HCEC 1CT (cell line): ENCODE results near the gene FGD6.
A peak's percentile ranks its signal among the peaks of the same experiment; 100 is the strongest.

Source experiments
- DNase-seq: peaks from one replicate; pipeline ENCODE4 v3.0.0-alpha.2; 2017

FGD6 gene

GRCh38 chr12:95073698-95074520, 143.4 kb downstream of the FGD6 start:
- no peak for DNase-seq

DNA sequence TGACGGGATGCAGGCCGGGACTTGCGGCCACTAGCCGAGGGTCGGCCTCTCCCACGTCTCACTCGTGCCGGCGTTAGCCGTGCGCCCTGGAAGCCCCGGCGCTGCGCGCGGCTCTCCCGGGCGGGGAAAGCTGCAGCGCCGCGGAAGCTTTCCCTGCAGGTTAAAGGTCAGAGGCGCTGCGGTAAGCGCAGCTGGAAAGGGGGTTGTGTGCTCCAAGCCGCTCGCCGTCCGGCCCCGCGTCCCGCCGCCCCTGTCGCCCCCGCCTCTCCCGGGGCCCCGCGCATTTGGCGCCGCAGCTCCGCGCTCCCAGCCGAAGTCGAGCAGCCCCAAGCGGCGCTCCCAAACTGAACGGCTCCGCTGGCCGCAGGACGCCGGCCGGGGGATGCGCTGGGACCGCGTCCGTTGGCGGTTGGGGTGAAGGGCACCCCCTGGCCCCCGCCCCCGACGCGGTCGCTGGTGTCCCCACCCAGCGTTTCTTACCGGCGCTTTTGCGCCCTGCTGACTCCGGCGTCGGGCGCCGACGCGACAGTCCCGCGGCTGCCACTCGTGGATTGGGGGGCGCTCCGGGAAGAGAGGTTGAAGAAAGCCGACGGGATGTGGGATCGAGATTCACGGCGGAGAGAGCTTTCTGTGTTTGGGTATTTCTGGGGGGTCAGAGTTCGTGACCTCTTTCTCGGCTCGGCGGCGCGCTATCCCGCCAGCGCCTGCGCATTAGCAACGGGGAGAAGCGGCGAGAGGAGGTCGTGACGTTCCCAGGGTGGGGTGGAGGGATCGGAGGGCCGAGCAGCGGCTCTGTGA, 144.2 kb downstream of the FGD6 start, which contains the start of gene NR2C1:
Gene NR2C1, minus strand, starts transcription at position 719 of the 798 bp plus-strand sequence. CDS start 6,234 bp downstream, outside the sequence.
- peak; percentile 96 for DNase-seq

GRCh38 chr12:95070378-95070777, 146.9 kb downstream of the FGD6 start:
- no peak for DNase-seq

DNA sequence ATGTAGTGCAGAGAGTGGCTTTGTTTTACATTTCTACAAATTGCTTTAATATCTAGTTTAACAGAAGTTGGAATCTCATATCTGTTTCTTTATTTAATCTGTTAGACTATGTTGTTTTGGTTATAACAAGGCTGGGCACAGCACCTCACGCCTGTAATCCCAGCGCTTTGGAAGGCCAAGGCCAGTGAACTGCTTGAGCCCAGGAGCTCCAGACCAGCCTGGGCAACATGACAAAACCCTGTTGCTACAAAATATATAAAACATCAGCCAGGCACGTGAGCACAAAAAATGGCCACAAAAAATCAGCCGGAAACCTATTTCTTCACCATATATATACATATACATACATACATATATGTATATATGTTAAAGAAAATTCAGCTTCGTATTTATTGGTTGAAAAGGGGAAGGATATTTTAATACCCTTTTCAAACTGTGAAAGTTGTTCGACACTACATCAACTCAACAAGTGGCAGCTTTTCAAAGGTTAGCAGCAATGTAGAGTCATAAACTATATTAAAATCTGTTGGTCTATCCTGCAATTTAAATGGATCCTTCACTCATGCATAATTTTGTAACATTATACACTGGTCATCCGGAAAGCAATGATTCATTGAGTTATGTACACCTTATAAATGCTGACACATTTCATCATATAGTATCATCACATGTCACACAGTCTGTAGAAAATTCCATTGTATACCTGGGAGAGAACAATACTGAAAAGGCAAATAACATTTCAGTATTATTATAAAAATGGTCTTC, 151.0 kb downstream of the FGD6 start:
- DNase-seq = no peak

- no peak for DNase-seq
Measured at GRCh38 chr12:95060951-95061350, 156.3 kb downstream of the FGD6 start.

DNA sequence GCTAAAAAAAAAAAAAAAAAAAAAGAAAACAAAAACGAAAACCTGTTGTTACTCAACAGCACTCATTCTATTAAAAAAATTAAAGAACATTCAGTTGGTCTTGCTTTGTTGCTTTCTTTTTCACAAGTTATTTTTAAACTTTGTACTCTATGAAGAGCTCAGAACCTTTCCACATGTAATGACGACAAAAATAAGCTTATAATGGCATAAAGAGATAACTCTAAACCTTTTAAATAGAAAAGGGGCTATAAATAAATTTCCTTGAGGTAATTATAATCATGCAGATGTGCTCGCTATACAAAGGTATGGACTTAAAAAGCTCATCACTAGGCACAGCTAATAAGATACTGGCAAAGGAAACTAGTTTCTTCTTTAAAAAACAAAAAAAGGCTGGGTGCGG, 157.3 kb downstream of the FGD6 start:
- no peak for DNase-seq

DNA sequence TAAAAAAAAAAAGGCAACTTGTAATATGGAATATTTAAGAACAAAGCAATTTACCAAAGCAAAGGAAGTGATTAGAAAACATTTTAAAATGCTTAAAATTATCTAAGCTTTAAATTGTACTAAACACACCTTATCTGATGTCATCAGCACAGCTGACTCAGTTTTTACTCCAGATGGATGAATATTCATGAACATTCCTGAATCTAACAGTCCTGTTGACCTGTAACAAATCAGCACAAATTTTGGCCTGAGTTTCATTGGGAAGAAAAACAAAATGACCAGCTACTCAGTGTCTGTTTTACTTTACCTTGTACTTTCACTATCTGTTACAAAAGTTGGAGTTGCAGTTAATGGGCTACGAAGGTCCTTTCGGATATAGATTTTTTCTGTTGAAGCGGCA, 159.8 kb downstream of the FGD6 start:
- DNase-seq = no peak

- no peak for DNase-seq
Measured at GRCh38 chr12:95055057-95055456, 162.2 kb downstream of the FGD6 start.

GRCh38 chr12:95054206-95054605, 163.1 kb downstream of the FGD6 start:
- DNase-seq = no peak

- no peak for DNase-seq
Measured at GRCh38 chr12:95051241-95051640, 166.0 kb downstream of the FGD6 start.

- peak; percentile 16 for DNase-seq
Measured at GRCh38 chr12:95037906-95038305, 179.4 kb downstream of the FGD6 start.

GRCh38 chr12:95034750-95035149, 182.5 kb downstream of the FGD6 start:
- DNase-seq = no peak
